Measurements from ENCODE around the gene B4GALNT4.

- TF ChIP-seq CTCF (IDR thresholded peaks at IDR 0.05), result no peak
- no peak for TF ChIP-seq RFX5 (IDR thresholded peaks at IDR 0.05)
- no peak for TF ChIP-seq JUN (IDR thresholded peaks at IDR 0.05)
- TF ChIP-seq CBX2 (IDR thresholded peaks at IDR 0.05; ENCODE audit: borderline replicate concordance, low read depth), result no peak
- TF ChIP-seq EP300 (IDR thresholded peaks at IDR 0.05), result no peak
- no peak for TF ChIP-seq PHF8 (IDR thresholded peaks at IDR 0.05; ENCODE audit: borderline replicate concordance, low read depth)
- no peak for TF ChIP-seq POLR2AphosphoS2 (conservative IDR thresholded peaks at IDR 0.05; ENCODE audit: low read length)
- no peak for TF ChIP-seq CEBPB (IDR thresholded peaks at IDR 0.05)
- no peak for TF ChIP-seq HMGXB4 (CRISPR knock-in tag; IDR thresholded peaks at IDR 0.05; ENCODE audit: borderline replicate concordance)
- TF ChIP-seq POLR2A (IDR thresholded peaks at IDR 0.05; ENCODE audit: low read length), result no peak
Observed at GRCh38 chr11:409008-409599, 39.8 kb downstream of the B4GALNT4 start.
